ENCODE results near the gene HEXD.

HEXD gene

GRCh38 chr17:82394278-82394677, 23.9 kb upstream of the HEXD start:
- TF ChIP-seq CSDC2 (CRISPR knock-in tag; IDR thresholded peaks at IDR 0.05) (no peak), BACH2 (CRISPR knock-in tag; IDR thresholded peaks at IDR 0.05; ENCODE audit: borderline replicate concordance) (no peak), ARNTL (CRISPR knock-in tag; IDR thresholded peaks at IDR 0.05; ENCODE audit: borderline replicate concordance, low read depth) (no peak), PPARA (CRISPR knock-in tag; IDR thresholded peaks at IDR 0.05; ENCODE audit: borderline replicate concordance) (no peak)
- no peak for ATAC-seq

GRCh38 chr17:82396601-82397435, 21.3 kb upstream of the HEXD start:
- peak; percentile 62 for ATAC-seq
- TF ChIP-seq CSRNP3 (CRISPR knock-in tag; IDR thresholded peaks at IDR 0.05) (no peak), ZNF8 (CRISPR knock-in tag; IDR thresholded peaks at IDR 0.05) (no peak), RARB (CRISPR knock-in tag; IDR thresholded peaks at IDR 0.05) (no peak), ARNTL (CRISPR knock-in tag; IDR thresholded peaks at IDR 0.05; ENCODE audit: borderline replicate concordance, low read depth) (no peak), TCF4 (CRISPR knock-in tag; IDR thresholded peaks at IDR 0.05; ENCODE audit: borderline replicate concordance) (no peak), TSHZ2 (CRISPR knock-in tag; IDR thresholded peaks at IDR 0.05) (no peak), ISL1 (CRISPR knock-in tag; IDR thresholded peaks at IDR 0.05) (no peak), PATZ1 (CRISPR knock-in tag; IDR thresholded peaks at IDR 0.05; ENCODE audit: borderline replicate concordance) (no peak), CREB5 (CRISPR knock-in tag; IDR thresholded peaks at IDR 0.05; ENCODE audit: low read depth) (no peak), GLIS3 (CRISPR knock-in tag; IDR thresholded peaks at IDR 0.05) (no peak), TOX (CRISPR knock-in tag; IDR thresholded peaks at IDR 0.05; ENCODE audit: borderline replicate concordance) (no peak), POU6F1 (CRISPR knock-in tag; IDR thresholded peaks at IDR 0.05; ENCODE audit: borderline replicate concordance, low read depth) (no peak), ESRRG (CRISPR knock-in tag; IDR thresholded peaks at IDR 0.05) (no peak), ZC3H10 (CRISPR knock-in tag; IDR thresholded peaks at IDR 0.05) (no peak), CSDC2 (CRISPR knock-in tag; IDR thresholded peaks at IDR 0.05) (no peak)

- no peak for ATAC-seq
- TF ChIP-seq TSHZ2 (CRISPR knock-in tag; IDR thresholded peaks at IDR 0.05) (no peak), CREB5 (CRISPR knock-in tag; IDR thresholded peaks at IDR 0.05; ENCODE audit: low read depth) (no peak), ZNF70 (CRISPR knock-in tag; IDR thresholded peaks at IDR 0.05) (no peak), ESRRG (CRISPR knock-in tag; IDR thresholded peaks at IDR 0.05) (no peak), PATZ1 (CRISPR knock-in tag; IDR thresholded peaks at IDR 0.05; ENCODE audit: borderline replicate concordance) (no peak), ZC3H10 (CRISPR knock-in tag; IDR thresholded peaks at IDR 0.05) (no peak), SNAI2 (CRISPR knock-in tag; IDR thresholded peaks at IDR 0.05) (no peak), GLIS3 (CRISPR knock-in tag; IDR thresholded peaks at IDR 0.05) (no peak)
Measured at GRCh38 chr17:82397449-82398335, 20.5 kb upstream of the HEXD start.
